ENCODE measurements around the gene SERPINA6. TPM values are rescaled to one million over a fixed set of nuclear protein-coding genes. Genes with fewer than 3 reads are reported as not detected.

Gene SERPINA6
- total and polyA plus RNA-seq, 9 donors, result 0.18 to 15.4 (median 0.56) TPM; not detected in 4

- no peak for DNase-seq
- intact Hi-C loops (cut with DNase I), result no loop called here
- no peak for TF ChIP-seq EP300 (IDR thresholded peaks at IDR 0.05)
- no peak for TF ChIP-seq CTCF (IDR thresholded peaks at IDR 0.05)
- no peak overlapping the region for H3K4me3 ChIP-seq
- whole genome bisulfite sequencing, 3 donors, result 87 to 88% (median 87%) methylated on average over 4 of the region's 4 CpGs
- H3K36me3 ChIP-seq, result no peaks in the 10 kb centered on the region
- no peaks in the 10 kb centered on the region for H3K9me3 ChIP-seq
- H3K27ac ChIP-seq, result no peak overlapping the region
- H3K27me3 ChIP-seq, result no peaks in the 10 kb centered on the region
- H3K4me1 ChIP-seq (ENCODE audit: insufficient read depth), result no peaks in the 10 kb centered on the region
Measured at GRCh38 chr14:94329857-94330256, 6.7 kb upstream of the SERPINA6 start.

- no peaks in the 10 kb centered on the region for H3K9me3 ChIP-seq
- no peak overlapping the region for H3K4me3 ChIP-seq
- no peak overlapping the region for H3K27ac ChIP-seq
- no peaks in the 10 kb centered on the region for H3K27me3 ChIP-seq
- no peak for TF ChIP-seq CTCF (IDR thresholded peaks at IDR 0.05)
- TF ChIP-seq POLR2A (IDR thresholded peaks at IDR 0.05), result no peak
- TF ChIP-seq EP300 (IDR thresholded peaks at IDR 0.05), result no peak
- intact Hi-C loops (cut with DNase I), result no loop called here
- no peaks in the 10 kb centered on the region for H3K4me1 ChIP-seq (ENCODE audit: insufficient read depth)
- WGBS, 3 donors, result 66 to 84% (median 76%) methylated on average over 2 of the region's 2 CpGs
- DNase-seq, result no peak
- H3K36me3 ChIP-seq, result no peaks in the 10 kb centered on the region
Measured at GRCh38 chr14:94328196-94328595, 5.1 kb upstream of the SERPINA6 start.

GRCh38 chr14:94321421-94322271 is 1.5 kb downstream of the SERPINA6 start:
- no peak overlapping the region for H3K27ac ChIP-seq
- intact Hi-C loops (cut with DNase I), result no loop called here
- TF ChIP-seq EP300 (IDR thresholded peaks at IDR 0.05), result no peak
- TF ChIP-seq CTCF (IDR thresholded peaks at IDR 0.05), result no peak
- no peak for TF ChIP-seq POLR2A (IDR thresholded peaks at IDR 0.05)
- H3K9me3 ChIP-seq, result no peaks in the 10 kb centered on the region
- H3K4me3 ChIP-seq, result no peak overlapping the region
- 72 to 75% (median 74%) methylated on average over 5 of the region's 5 CpGs for WGBS, 3 donors
- no peaks in the 10 kb centered on the region for H3K27me3 ChIP-seq
- H3K4me1 ChIP-seq (ENCODE audit: insufficient read depth), result peaks cover 2% of the 10 kb centered on the region
- DNase-seq, result no peak
- H3K36me3 ChIP-seq, result no peaks in the 10 kb centered on the region

GRCh38 chr14:94320243-94320642 is 2.9 kb downstream of the SERPINA6 start:
- intact Hi-C loops (cut with DNase I), result no loop called here
- TF ChIP-seq POLR2A (IDR thresholded peaks at IDR 0.05) (no peak), EP300 (IDR thresholded peaks at IDR 0.05) (no peak), CTCF (IDR thresholded peaks at IDR 0.05) (no peak)
- Histone ChIP-seq H3K4me1 (ENCODE audit: insufficient read depth) (peaks cover 2% of the 10 kb centered on the region), H3K36me3 (no peaks in the 10 kb centered on the region), H3K9me3 (no peaks in the 10 kb centered on the region), H3K27ac (no peak overlapping the region), H3K4me3 (no peak overlapping the region), H3K27me3 (no peaks in the 10 kb centered on the region)
- WGBS, 3 donors, result 55 to 61% (median 58%) methylated on average over 5 of the region's 5 CpGs
- DNase-seq, result no peak

All from ovary (tissue), 9 donors.